ENCODE measurements around the gene DCST1. TPM values are rescaled to one million over a fixed set of nuclear protein-coding genes. Genes with fewer than 3 reads are reported as not detected.

The DCST1 gene
- total and polyA plus RNA-seq, 2 of the 8 experiments (the other 6 are each of a cell fraction or from before 2014, with no cell fraction given), result not detected

GRCh38 chr1:155033524-155033923, at the start of gene DCST1, which contains the start of gene DCST2 (continued):
- TF ChIP-seq CHD7 (IDR thresholded peaks at IDR 0.05; ENCODE audit: insufficient replicate concordance, low read length), result no peak
- TF ChIP-seq SP2 (IDR thresholded peaks at IDR 0.05; ENCODE audit: low read length), result no peak
- no peak for TF ChIP-seq YY1 (IDR thresholded peaks at IDR 0.05; ENCODE audit: low read depth, low read length)
- no peak for TF ChIP-seq ATF3 (IDR thresholded peaks at IDR 0.05; ENCODE audit: insufficient read depth, low read depth, low read length)
- no peak for TF ChIP-seq CBX8 (IDR thresholded peaks at IDR 0.05; ENCODE audit: borderline replicate concordance, low read depth, low read length)
- no peak for TF ChIP-seq SIX5 (IDR thresholded peaks at IDR 0.05; ENCODE audit: low read depth, low read length)
- TF ChIP-seq E2F6 (IDR thresholded peaks at IDR 0.05), result no peak
- TF ChIP-seq POLR2AphosphoS5 (IDR thresholded peaks at IDR 0.05; ENCODE audit: low read depth, low read length), result no peak
- no peak for TF ChIP-seq CHD2 (IDR thresholded peaks at IDR 0.05; ENCODE audit: low read length)
- TF ChIP-seq MAX (IDR thresholded peaks at IDR 0.05), result no peak
